Fibroblast of skin of right quadriceps (primary cell): ENCODE data around the gene PEPD.
A peak's percentile ranks its signal among the peaks of the same experiment; 100 is the strongest.

Experiments
- DNase-seq: peaks from one replicate; pipeline ENCODE4 v3.0.0-alpha.2; 2013

The PEPD gene

GRCh38 chr19:33377586-33378475 lies 143.8 kb downstream of the PEPD start:
- no peak for DNase-seq

GRCh38 chr19:33376941-33377557 lies 144.5 kb downstream of the PEPD start:
- no peak for DNase-seq

- DNase-seq, result peak; percentile 88
Measured at GRCh38 chr19:33376423-33376822, 145.2 kb downstream of the PEPD start.

- DNase-seq, result no peak
Measured at GRCh38 chr19:33375837-33376159, 145.8 kb downstream of the PEPD start.

GRCh38 chr19:33375156-33375836 lies 146.3 kb downstream of the PEPD start:
- no peak for DNase-seq

GRCh38 chr19:33374236-33374714 lies 147.3 kb downstream of the PEPD start:
- no peak for DNase-seq

GRCh38 chr19:33373453-33374235 lies 147.9 kb downstream of the PEPD start, which contains the start of gene CEBPG:
Gene CEBPG, plus strand, starts transcription at chr19:33373709. Its CDS starts 5,531 bp downstream, at chr19:33379240.
- peak; percentile 92 for DNase-seq

- no peak for DNase-seq
Measured at GRCh38 chr19:33370783-33371182, 150.8 kb downstream of the PEPD start.

GRCh38 chr19:33368074-33368864 lies 153.3 kb downstream of the PEPD start:
- peak; percentile 21 for DNase-seq

- DNase-seq, result no peak
Measured at GRCh38 chr19:33366897-33367296, 154.7 kb downstream of the PEPD start.

GRCh38 chr19:33366127-33366526 lies 155.5 kb downstream of the PEPD start:
- DNase-seq, result no peak

GRCh38 chr19:33365691-33366090 lies 155.9 kb downstream of the PEPD start:
- no peak for DNase-seq

GRCh38 chr19:33363476-33363875 lies 158.1 kb downstream of the PEPD start:
- DNase-seq, result no peak

GRCh38 chr19:33362508-33363228 lies 158.9 kb downstream of the PEPD start:
- no peak for DNase-seq

GRCh38 chr19:33359581-33359980 lies 162.0 kb downstream of the PEPD start:
- no peak for DNase-seq

- DNase-seq, result no peak
Measured at GRCh38 chr19:33358408-33358807, 163.2 kb downstream of the PEPD start.

- no peak for DNase-seq
Measured at GRCh38 chr19:33357556-33357955, 164.0 kb downstream of the PEPD start.

GRCh38 chr19:33355535-33355934 lies 166.1 kb downstream of the PEPD start:
- DNase-seq, result no peak

- DNase-seq, result peak; percentile 20
Measured at GRCh38 chr19:33350538-33351309, 170.9 kb downstream of the PEPD start.
